Activated T-cell treated with anti-CD3 and anti-CD28 coated beads for 24 hours (primary cell): ENCODE results near the gene SCYGR4.
"Not testable (repeated sequence)": the region's sequence is repeated elsewhere in the genome, so short reads cannot be mapped to it uniquely, and the experiment has no call there.

Source experiments
- DNase-seq: peaks from one replicate; pipeline ENCODE4 v3.0.0-alpha.2; 2020; ENCODE audit warnings: low read depth

SCYGR4 gene

GRCh38 chr2:227617316-227618230 lies at the start of gene SCYGR4:
TSS of gene SCYGR4 (plus strand) at chr2:227617498. CDS start at chr2:227617498, 0 bp downstream.
- no peak for DNase-seq

- no peak for DNase-seq
Observed at GRCh38 chr2:227568852-227569169, 48.5 kb upstream of the SCYGR4 start.

GRCh38 chr2:227570615-227571014 lies 46.7 kb upstream of the SCYGR4 start:
- no peak for DNase-seq

GRCh38 chr2:227576110-227576509 lies 41.2 kb upstream of the SCYGR4 start:
- DNase-seq = no peak

- DNase-seq = no peak
Observed at GRCh38 chr2:227576812-227577211, 40.5 kb upstream of the SCYGR4 start.

GRCh38 chr2:227577555-227577954 lies 39.7 kb upstream of the SCYGR4 start:
- DNase-seq = no peak

GRCh38 chr2:227578642-227579041 lies 38.7 kb upstream of the SCYGR4 start:
- no peak for DNase-seq

GRCh38 chr2:227579791-227580190 lies 37.5 kb upstream of the SCYGR4 start:
- no peak for DNase-seq

GRCh38 chr2:227582369-227582768 lies 34.9 kb upstream of the SCYGR4 start:
- no peak for DNase-seq

- no peak for DNase-seq
Observed at GRCh38 chr2:227592694-227593387, 24.5 kb upstream of the SCYGR4 start.

GRCh38 chr2:227595797-227596196 lies 21.5 kb upstream of the SCYGR4 start:
- DNase-seq = no peak

- no peak for DNase-seq
Observed at GRCh38 chr2:227597036-227597435, 20.3 kb upstream of the SCYGR4 start.

GRCh38 chr2:227597998-227598397 lies 19.3 kb upstream of the SCYGR4 start:
- no peak for DNase-seq

- not testable (repeated sequence) for DNase-seq
Observed at GRCh38 chr2:227598835-227599503, 18.3 kb upstream of the SCYGR4 start, which contains the start of gene SCYGR2. TSS of gene SCYGR2 (plus strand) at chr2:227598893. CDS start at chr2:227598893, 0 bp downstream.

- no peak for DNase-seq
Observed at GRCh38 chr2:227602358-227602757, 14.9 kb upstream of the SCYGR4 start.

- no peak for DNase-seq
Observed at GRCh38 chr2:227606476-227606875, 10.8 kb upstream of the SCYGR4 start.

GRCh38 chr2:227607941-227608340 lies 9.4 kb upstream of the SCYGR4 start:
- no peak for DNase-seq

GRCh38 chr2:227608561-227609338 lies 8.5 kb upstream of the SCYGR4 start:
- no peak for DNase-seq

GRCh38 chr2:227610123-227610522 lies 7.2 kb upstream of the SCYGR4 start:
- no peak for DNase-seq

- no peak for DNase-seq
Observed at GRCh38 chr2:227612546-227613271, 4.6 kb upstream of the SCYGR4 start.

GRCh38 chr2:227613272-227613660 lies 4.0 kb upstream of the SCYGR4 start:
- DNase-seq = no peak
